Measurements from ENCODE around the gene CPNE9. TPM values are rescaled to one million over a fixed set of nuclear protein-coding genes. Genes with fewer than 3 reads are reported as not detected.

Gene CPNE9
- total RNA-seq, 4 donors from 2014 or later = 0.49 to 3.4 (median 2.1) TPM

DNA sequence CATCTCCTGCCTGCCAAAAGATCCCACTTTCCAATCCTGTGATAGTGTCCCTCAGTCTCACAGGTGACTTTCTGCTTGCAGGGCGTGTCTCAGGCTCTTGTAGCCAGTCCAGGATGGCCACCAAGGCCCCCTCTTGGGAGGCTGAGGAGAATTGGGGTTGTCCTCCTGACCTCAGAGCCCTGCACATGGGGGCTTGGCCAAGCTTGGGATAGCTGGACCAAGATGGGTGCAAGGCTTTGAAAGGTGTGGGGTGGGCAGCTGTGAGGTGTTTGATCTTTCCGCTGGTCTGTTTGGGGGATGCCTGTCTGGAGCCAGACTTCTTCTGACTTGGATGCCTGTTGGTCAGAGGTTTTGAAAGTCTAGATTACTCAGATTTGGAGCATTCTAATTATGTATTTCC, 12.0 kb upstream of the CPNE9 start:
- WGBS = 96% methylated on average over 2 of the region's 2 CpGs
- TF ChIP-seq EP300 (IDR thresholded peaks at IDR 0.05) (no peak), POLR2A (IDR thresholded peaks at IDR 0.05) (no peak), POLR2AphosphoS5 (IDR thresholded peaks at IDR 0.05) (no peak)
- TF ChIP-seq, protein P1, sequence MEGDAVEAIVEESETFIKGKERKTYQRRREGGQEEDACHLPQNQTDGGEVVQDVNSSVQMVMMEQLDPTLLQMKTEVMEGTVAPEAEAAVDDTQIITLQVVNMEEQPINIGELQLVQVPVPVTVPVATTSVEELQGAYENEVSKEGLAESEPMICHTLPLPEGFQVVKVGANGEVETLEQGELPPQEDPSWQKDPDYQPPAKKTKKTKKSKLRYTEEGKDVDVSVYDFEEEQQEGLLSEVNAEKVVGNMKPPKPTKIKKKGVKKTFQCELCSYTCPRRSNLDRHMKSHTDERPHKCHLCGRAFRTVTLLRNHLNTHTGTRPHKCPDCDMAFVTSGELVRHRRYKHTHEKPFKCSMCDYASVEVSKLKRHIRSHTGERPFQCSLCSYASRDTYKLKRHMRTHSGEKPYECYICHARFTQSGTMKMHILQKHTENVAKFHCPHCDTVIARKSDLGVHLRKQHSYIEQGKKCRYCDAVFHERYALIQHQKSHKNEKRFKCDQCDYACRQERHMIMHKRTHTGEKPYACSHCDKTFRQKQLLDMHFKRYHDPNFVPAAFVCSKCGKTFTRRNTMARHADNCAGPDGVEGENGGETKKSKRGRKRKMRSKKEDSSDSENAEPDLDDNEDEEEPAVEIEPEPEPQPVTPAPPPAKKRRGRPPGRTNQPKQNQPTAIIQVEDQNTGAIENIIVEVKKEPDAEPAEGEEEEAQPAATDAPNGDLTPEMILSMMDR (IDR thresholded peaks at IDR 0.05) = no peak
- H3K9me3 ChIP-seq = no peaks in the 10 kb centered on the region
- DNase-seq (ENCODE audit: low spot score in 2 of 2) = no peak
- H3K27ac ChIP-seq = no peak overlapping the region
- H3K27me3 ChIP-seq = no peaks in the 10 kb centered on the region
- no peaks in the 10 kb centered on the region for H3K4me1 ChIP-seq
- H3K36me3 ChIP-seq = peaks cover 99% of the 10 kb centered on the region
- no peak overlapping the region for H3K4me3 ChIP-seq

DNA sequence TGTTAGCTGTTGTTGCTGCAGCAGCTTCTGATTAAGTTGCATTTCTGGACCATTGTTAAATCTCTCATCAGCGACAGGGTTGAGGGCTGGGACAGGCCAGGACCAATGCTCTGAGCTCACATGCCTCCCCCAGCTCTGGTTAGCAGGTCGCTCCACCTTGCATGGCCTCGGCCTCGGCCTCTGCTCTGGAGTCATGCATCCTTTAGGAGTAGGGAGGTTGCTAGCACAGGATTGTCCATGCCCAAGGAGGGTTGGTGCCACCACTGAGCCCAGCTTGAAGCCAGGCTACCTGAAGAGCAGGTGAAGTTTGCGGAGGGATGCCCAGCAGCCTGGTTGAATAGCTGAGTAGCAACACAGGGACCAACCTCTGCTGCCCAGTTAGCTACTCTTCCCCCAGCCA, 11.2 kb upstream of the CPNE9 start:
- TF ChIP-seq POLR2A (IDR thresholded peaks at IDR 0.05) (no peak), POLR2AphosphoS5 (IDR thresholded peaks at IDR 0.05) (no peak), EP300 (IDR thresholded peaks at IDR 0.05) (no peak)
- TF ChIP-seq, protein P1 (IDR thresholded peaks at IDR 0.05) = no peak
- Histone ChIP-seq H3K27me3 (no peaks in the 10 kb centered on the region), H3K27ac (no peak overlapping the region), H3K4me3 (no peak overlapping the region), H3K36me3 (peaks cover 99% of the 10 kb centered on the region), H3K9me3 (no peaks in the 10 kb centered on the region), H3K4me1 (no peaks in the 10 kb centered on the region)
- DNase-seq (ENCODE audit: low spot score in 2 of 2) = no peak
- WGBS = 92% methylated on average over 5 of the region's 5 CpGs

DNA sequence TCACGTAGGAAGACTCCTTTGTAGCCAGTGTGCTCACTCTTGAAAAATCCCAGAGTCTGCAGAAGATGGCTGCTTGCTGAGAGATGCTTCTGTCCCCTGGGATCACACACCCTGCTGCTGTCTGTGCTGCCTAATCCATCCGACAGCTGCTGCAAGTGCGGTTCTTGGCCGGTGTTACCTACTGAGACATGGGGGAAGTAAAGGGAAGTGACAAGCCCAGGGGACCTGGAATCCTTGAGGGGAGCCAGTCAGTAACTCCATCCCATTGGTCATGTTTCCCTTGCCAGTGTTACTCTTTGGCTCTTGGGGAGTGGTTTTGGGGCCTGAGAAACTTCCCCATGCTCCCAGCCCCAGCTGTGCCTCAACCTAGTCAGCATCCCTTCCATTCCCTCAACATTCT, 8.3 kb upstream of the CPNE9 start:
- no peaks in the 10 kb centered on the region for H3K27me3 ChIP-seq
- H3K4me1 ChIP-seq = no peaks in the 10 kb centered on the region
- H3K27ac ChIP-seq = no peak overlapping the region
- no peak for TF ChIP-seq POLR2A (IDR thresholded peaks at IDR 0.05)
- TF ChIP-seq, protein P1 (IDR thresholded peaks at IDR 0.05) = no peak
- H3K9me3 ChIP-seq = no peaks in the 10 kb centered on the region
- no peak overlapping the region for H3K4me3 ChIP-seq
- WGBS = 85% methylated on average over 4 of the region's 4 CpGs
- no peak for DNase-seq (ENCODE audit: low spot score in 2 of 2)
- peaks cover 97% of the 10 kb centered on the region for H3K36me3 ChIP-seq

DNA sequence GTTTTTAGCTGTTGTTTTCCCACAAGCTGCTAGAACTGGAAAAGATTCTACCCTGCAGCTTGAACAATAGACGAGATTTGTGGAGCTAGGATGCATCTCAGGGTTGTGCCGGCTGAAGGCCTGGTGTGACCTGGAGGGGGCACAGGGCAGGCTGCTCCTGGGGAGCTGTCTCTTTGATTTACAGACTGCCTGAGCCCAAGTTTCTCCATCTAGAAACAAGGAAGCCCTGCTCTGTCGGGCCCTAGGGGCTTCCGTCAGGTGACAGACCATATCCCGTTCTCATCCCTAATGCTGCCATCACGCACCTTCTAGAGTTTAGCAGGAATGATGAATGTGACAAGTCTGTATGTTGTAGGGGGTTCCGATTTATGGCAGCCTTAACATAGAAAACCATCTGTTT, 7.9 kb upstream of the CPNE9 start:
- Histone ChIP-seq H3K36me3 (peaks cover 93% of the 10 kb centered on the region), H3K4me1 (no peaks in the 10 kb centered on the region), H3K4me3 (no peak overlapping the region), H3K27ac (no peak overlapping the region), H3K9me3 (no peaks in the 10 kb centered on the region), H3K27me3 (no peaks in the 10 kb centered on the region)
- no peak for DNase-seq (ENCODE audit: low spot score in 2 of 2)
- WGBS = 92% methylated on average over 6 of the region's 7 CpGs
- TF ChIP-seq POLR2AphosphoS5 (IDR thresholded peaks at IDR 0.05) = no peak
- TF ChIP-seq, protein P1 (IDR thresholded peaks at IDR 0.05) = no peak
- TF ChIP-seq POLR2A (IDR thresholded peaks at IDR 0.05) = no peak
- TF ChIP-seq EP300 (IDR thresholded peaks at IDR 0.05) = no peak

DNA sequence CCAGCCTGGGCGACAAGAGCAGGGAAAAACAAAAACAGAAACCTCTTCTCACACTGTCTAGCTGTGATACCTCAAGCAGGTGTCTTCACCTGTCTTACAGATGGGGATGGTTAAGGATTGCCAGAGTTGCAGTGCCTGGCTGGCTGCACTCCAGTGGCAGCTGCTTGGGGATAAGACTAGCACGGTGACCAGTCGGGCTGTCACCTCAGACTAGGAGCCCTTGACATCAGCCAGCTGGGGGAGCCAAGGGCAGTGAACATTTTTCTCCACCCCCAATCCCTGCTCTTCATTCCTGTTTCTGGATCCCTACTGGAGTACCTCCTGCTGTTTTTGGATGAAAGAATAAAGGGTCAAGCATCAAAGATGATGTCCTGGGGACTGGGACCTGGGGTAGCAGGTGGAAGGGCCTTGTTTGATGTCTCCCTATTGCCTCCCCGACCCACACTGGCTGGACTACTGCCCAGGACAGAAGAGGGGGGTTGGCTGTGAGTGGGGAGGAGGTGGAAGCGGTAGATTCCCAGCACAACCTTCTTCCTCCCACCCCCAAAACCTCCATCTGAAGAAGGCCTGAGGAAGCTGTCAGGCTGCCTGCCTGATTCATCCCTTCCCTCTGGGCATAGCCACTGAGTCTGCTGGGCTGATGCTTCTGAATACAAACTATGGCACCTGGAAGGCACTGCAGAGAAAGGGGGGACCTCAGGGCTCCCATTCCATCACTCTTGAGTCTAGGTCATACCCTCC, 7.0 kb upstream of the CPNE9 start:
- DNase-seq (ENCODE audit: low spot score in 2 of 2) = no peak

More for the DNA sequence above, 7.0 kb upstream of the CPNE9 start:
- TF ChIP-seq, protein P1 (IDR thresholded peaks at IDR 0.05) = no peak
- TF ChIP-seq POLR2AphosphoS5 (IDR thresholded peaks at IDR 0.05) = no peak
- no peak for TF ChIP-seq POLR2A (IDR thresholded peaks at IDR 0.05)
- TF ChIP-seq EP300 (IDR thresholded peaks at IDR 0.05) = no peak
- H3K9me3 ChIP-seq = no peaks in the 10 kb centered on the region
- H3K27ac ChIP-seq = no peak overlapping the region
- no peaks in the 10 kb centered on the region for H3K4me1 ChIP-seq
- H3K36me3 ChIP-seq = peaks cover 87% of the 10 kb centered on the region
- WGBS = 73% methylated on average over 5 of the region's 5 CpGs
- no peak overlapping the region for H3K4me3 ChIP-seq
- no peaks in the 10 kb centered on the region for H3K27me3 ChIP-seq
